Measurements from ENCODE around the gene TNIK.

DNA sequence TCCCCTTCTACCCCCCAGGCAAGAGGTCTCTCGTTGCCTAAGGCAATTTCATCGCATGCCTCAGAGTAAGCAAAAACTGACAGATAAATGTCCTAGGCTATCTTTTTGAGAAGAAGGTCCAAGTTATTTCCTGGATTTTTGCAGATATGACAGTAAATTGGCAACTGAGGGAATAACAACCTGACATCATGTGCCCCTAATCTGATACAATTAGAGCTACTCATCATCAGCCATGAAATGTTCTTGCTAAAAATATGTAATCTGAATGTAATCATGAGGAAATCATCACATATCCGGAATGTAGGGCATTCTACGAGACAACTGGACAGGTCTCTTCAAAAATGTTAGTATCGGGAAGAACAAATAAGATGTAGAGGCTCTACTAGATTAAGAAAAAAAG, 44.1 kb downstream of the TNIK start:
- TF ChIP-seq EP300 (IDR thresholded peaks at IDR 0.05) = no peak
- TF ChIP-seq POLR2AphosphoS5 (IDR thresholded peaks at IDR 0.05) = no peak

Measured in esophagus muscularis mucosa (tissue), 3 donors.